Measurements from ENCODE around the gene LRRTM4.

Gene LRRTM4

GRCh38 chr2:76759634-76760366, 762.4 kb downstream of the LRRTM4 start:
- Histone ChIP-seq H3K9me3 (ENCODE audit: control insufficient read depth, low read length) (no peaks in the 10 kb centered on the region), H3K4me1 (ENCODE audit: control insufficient read depth, insufficient read depth, low read length) (no peaks in the 10 kb centered on the region), H3K27ac (ENCODE audit: insufficient read depth, low read depth, low read length, poor library complexity, severe bottlenecking) (no peak overlapping the region), H3K36me3 (ENCODE audit: control insufficient read depth, insufficient read depth, low read length) (no peaks in the 10 kb centered on the region), H3K4me3 (ENCODE audit: insufficient read depth, low read depth, low read length) (no peak overlapping the region), H3K27me3 (ENCODE audit: control insufficient read depth, insufficient read depth, low read length, poor library complexity, severe bottlenecking) (no peaks in the 10 kb centered on the region)
- 93 to 95% methylated on average over 6 to 7 of the region's 7 CpGs for WGBS, 2 experiments

GRCh38 chr2:76752506-76752905, 769.7 kb downstream of the LRRTM4 start:
- Histone ChIP-seq H3K9me3 (ENCODE audit: control insufficient read depth, low read length) (no peaks in the 10 kb centered on the region), H3K27ac (ENCODE audit: insufficient read depth, low read depth, low read length, poor library complexity, severe bottlenecking) (no peak overlapping the region), H3K4me1 (ENCODE audit: control insufficient read depth, insufficient read depth, low read length) (no peaks in the 10 kb centered on the region), H3K36me3 (ENCODE audit: control insufficient read depth, insufficient read depth, low read length) (no peaks in the 10 kb centered on the region), H3K4me3 (ENCODE audit: insufficient read depth, low read depth, low read length) (no peak overlapping the region), H3K27me3 (ENCODE audit: control insufficient read depth, insufficient read depth, low read length, poor library complexity, severe bottlenecking) (no peaks in the 10 kb centered on the region)
- WGBS, 2 experiments = 92 to 100% methylated on average over 1 of the region's 1 CpG

GRCh38 chr2:76749858-76750257, 772.3 kb downstream of the LRRTM4 start:
- Histone ChIP-seq H3K27ac (ENCODE audit: insufficient read depth, low read depth, low read length, poor library complexity, severe bottlenecking) (no peak overlapping the region), H3K9me3 (ENCODE audit: control insufficient read depth, low read length) (no peaks in the 10 kb centered on the region), H3K4me3 (ENCODE audit: insufficient read depth, low read depth, low read length) (no peak overlapping the region), H3K27me3 (ENCODE audit: control insufficient read depth, insufficient read depth, low read length, poor library complexity, severe bottlenecking) (no peaks in the 10 kb centered on the region), H3K4me1 (ENCODE audit: control insufficient read depth, insufficient read depth, low read length) (no peaks in the 10 kb centered on the region), H3K36me3 (ENCODE audit: control insufficient read depth, insufficient read depth, low read length) (no peaks in the 10 kb centered on the region)

GRCh38 chr2:76748581-76749296, 773.4 kb downstream of the LRRTM4 start:
- Histone ChIP-seq H3K4me3 (ENCODE audit: insufficient read depth, low read depth, low read length) (no peak overlapping the region), H3K27me3 (ENCODE audit: control insufficient read depth, insufficient read depth, low read length, poor library complexity, severe bottlenecking) (no peaks in the 10 kb centered on the region), H3K27ac (ENCODE audit: insufficient read depth, low read depth, low read length, poor library complexity, severe bottlenecking) (no peak overlapping the region), H3K4me1 (ENCODE audit: control insufficient read depth, insufficient read depth, low read length) (no peaks in the 10 kb centered on the region), H3K9me3 (ENCODE audit: control insufficient read depth, low read length) (no peaks in the 10 kb centered on the region), H3K36me3 (ENCODE audit: control insufficient read depth, insufficient read depth, low read length) (no peaks in the 10 kb centered on the region)
- 93 to 95% methylated on average over 13 to 14 of the region's 14 CpGs for WGBS, 2 experiments

- no peaks in the 10 kb centered on the region for H3K27me3 ChIP-seq (ENCODE audit: control insufficient read depth, insufficient read depth, low read length, poor library complexity, severe bottlenecking)
- no peak overlapping the region for H3K4me3 ChIP-seq (ENCODE audit: insufficient read depth, low read depth, low read length)
- no peak overlapping the region for H3K27ac ChIP-seq (ENCODE audit: insufficient read depth, low read depth, low read length, poor library complexity, severe bottlenecking)
- H3K36me3 ChIP-seq (ENCODE audit: control insufficient read depth, insufficient read depth, low read length) = no peaks in the 10 kb centered on the region
- no peaks in the 10 kb centered on the region for H3K4me1 ChIP-seq (ENCODE audit: control insufficient read depth, insufficient read depth, low read length)
- H3K9me3 ChIP-seq (ENCODE audit: control insufficient read depth, low read length) = no peaks in the 10 kb centered on the region
- WGBS, 2 experiments = 94 to 100% methylated on average over 2 of the region's 2 CpGs
Observed at GRCh38 chr2:76745605-76746004, 776.6 kb downstream of the LRRTM4 start.

GRCh38 chr2:76737607-76738006, 784.6 kb downstream of the LRRTM4 start:
- H3K27me3 ChIP-seq (ENCODE audit: control insufficient read depth, insufficient read depth, low read length, poor library complexity, severe bottlenecking) = no peaks in the 10 kb centered on the region
- H3K27ac ChIP-seq (ENCODE audit: insufficient read depth, low read depth, low read length, poor library complexity, severe bottlenecking) = no peak overlapping the region
- 93 to 100% methylated on average over 1 of the region's 1 CpG for WGBS, 2 experiments
- no peak overlapping the region for H3K4me3 ChIP-seq (ENCODE audit: insufficient read depth, low read depth, low read length)
- H3K9me3 ChIP-seq (ENCODE audit: control insufficient read depth, low read length) = no peaks in the 10 kb centered on the region
- no peaks in the 10 kb centered on the region for H3K4me1 ChIP-seq (ENCODE audit: control insufficient read depth, insufficient read depth, low read length)
- H3K36me3 ChIP-seq (ENCODE audit: control insufficient read depth, insufficient read depth, low read length) = no peaks in the 10 kb centered on the region

GRCh38 chr2:76733736-76734135, 788.4 kb downstream of the LRRTM4 start:
- Histone ChIP-seq H3K9me3 (ENCODE audit: control insufficient read depth, low read length) (no peaks in the 10 kb centered on the region), H3K36me3 (ENCODE audit: control insufficient read depth, insufficient read depth, low read length) (no peaks in the 10 kb centered on the region), H3K4me1 (ENCODE audit: control insufficient read depth, insufficient read depth, low read length) (no peaks in the 10 kb centered on the region), H3K4me3 (ENCODE audit: insufficient read depth, low read depth, low read length) (no peak overlapping the region), H3K27ac (ENCODE audit: insufficient read depth, low read depth, low read length, poor library complexity, severe bottlenecking) (no peak overlapping the region), H3K27me3 (ENCODE audit: control insufficient read depth, insufficient read depth, low read length, poor library complexity, severe bottlenecking) (no peaks in the 10 kb centered on the region)

GRCh38 chr2:76731157-76731556, 791.0 kb downstream of the LRRTM4 start:
- WGBS, 2 experiments = 90 to 92% methylated on average over 4 of the region's 4 CpGs
- no peaks in the 10 kb centered on the region for H3K36me3 ChIP-seq (ENCODE audit: control insufficient read depth, insufficient read depth, low read length)
- H3K27ac ChIP-seq (ENCODE audit: insufficient read depth, low read depth, low read length, poor library complexity, severe bottlenecking) = no peak overlapping the region
- H3K27me3 ChIP-seq (ENCODE audit: control insufficient read depth, insufficient read depth, low read length, poor library complexity, severe bottlenecking) = no peaks in the 10 kb centered on the region
- H3K4me1 ChIP-seq (ENCODE audit: control insufficient read depth, insufficient read depth, low read length) = no peaks in the 10 kb centered on the region
- H3K4me3 ChIP-seq (ENCODE audit: insufficient read depth, low read depth, low read length) = no peak overlapping the region
- no peaks in the 10 kb centered on the region for H3K9me3 ChIP-seq (ENCODE audit: control insufficient read depth, low read length)

- Histone ChIP-seq H3K4me3 (ENCODE audit: insufficient read depth, low read depth, low read length) (no peak overlapping the region), H3K9me3 (ENCODE audit: control insufficient read depth, low read length) (no peaks in the 10 kb centered on the region), H3K27ac (ENCODE audit: insufficient read depth, low read depth, low read length, poor library complexity, severe bottlenecking) (no peak overlapping the region), H3K4me1 (ENCODE audit: control insufficient read depth, insufficient read depth, low read length) (no peaks in the 10 kb centered on the region), H3K27me3 (ENCODE audit: control insufficient read depth, insufficient read depth, low read length, poor library complexity, severe bottlenecking) (no peaks in the 10 kb centered on the region), H3K36me3 (ENCODE audit: control insufficient read depth, insufficient read depth, low read length) (no peaks in the 10 kb centered on the region)
- WGBS, 2 experiments = 94 to 96% methylated on average over 4 of the region's 4 CpGs
Observed at GRCh38 chr2:76730021-76730420, 792.2 kb downstream of the LRRTM4 start.

- H3K36me3 ChIP-seq (ENCODE audit: control insufficient read depth, insufficient read depth, low read length) = no peaks in the 10 kb centered on the region
- no peak overlapping the region for H3K4me3 ChIP-seq (ENCODE audit: insufficient read depth, low read depth, low read length)
- no peaks in the 10 kb centered on the region for H3K4me1 ChIP-seq (ENCODE audit: control insufficient read depth, insufficient read depth, low read length)
- no peaks in the 10 kb centered on the region for H3K27me3 ChIP-seq (ENCODE audit: control insufficient read depth, insufficient read depth, low read length, poor library complexity, severe bottlenecking)
- 87% methylated on average over 3 of the region's 3 CpGs for WGBS, 2 experiments
- no peak overlapping the region for H3K27ac ChIP-seq (ENCODE audit: insufficient read depth, low read depth, low read length, poor library complexity, severe bottlenecking)
- no peaks in the 10 kb centered on the region for H3K9me3 ChIP-seq (ENCODE audit: control insufficient read depth, low read length)
Observed at GRCh38 chr2:76721226-76721625, 801.0 kb downstream of the LRRTM4 start.

All from ectodermal cell (in vitro differentiated cells).